ENCODE data around the gene TRAPPC2.

DNA sequence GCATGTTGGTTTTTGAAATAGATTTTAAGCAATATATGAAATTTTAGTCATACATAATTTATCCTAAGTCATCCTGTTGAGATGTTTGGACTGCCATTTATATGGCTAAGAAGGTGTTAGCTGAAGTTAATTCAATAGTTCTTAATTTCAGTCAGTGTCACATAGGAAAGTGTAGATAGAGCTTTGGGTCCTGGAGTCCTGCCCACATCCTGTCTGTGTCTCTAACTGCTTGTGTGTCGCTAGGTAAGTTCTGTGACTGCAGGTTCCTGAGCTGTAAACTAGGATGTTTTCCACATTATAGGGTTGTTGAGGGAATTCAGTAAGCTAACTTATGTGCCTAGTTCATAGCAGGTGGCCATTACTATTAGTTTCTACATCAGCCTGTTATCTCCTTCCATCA is 20.8 kb upstream of the TRAPPC2 start:
- TF ChIP-seq TCF7L2 (IDR thresholded peaks at IDR 0.05; ENCODE audit: low read depth, low read length), result no peak
- TF ChIP-seq, protein P1, sequence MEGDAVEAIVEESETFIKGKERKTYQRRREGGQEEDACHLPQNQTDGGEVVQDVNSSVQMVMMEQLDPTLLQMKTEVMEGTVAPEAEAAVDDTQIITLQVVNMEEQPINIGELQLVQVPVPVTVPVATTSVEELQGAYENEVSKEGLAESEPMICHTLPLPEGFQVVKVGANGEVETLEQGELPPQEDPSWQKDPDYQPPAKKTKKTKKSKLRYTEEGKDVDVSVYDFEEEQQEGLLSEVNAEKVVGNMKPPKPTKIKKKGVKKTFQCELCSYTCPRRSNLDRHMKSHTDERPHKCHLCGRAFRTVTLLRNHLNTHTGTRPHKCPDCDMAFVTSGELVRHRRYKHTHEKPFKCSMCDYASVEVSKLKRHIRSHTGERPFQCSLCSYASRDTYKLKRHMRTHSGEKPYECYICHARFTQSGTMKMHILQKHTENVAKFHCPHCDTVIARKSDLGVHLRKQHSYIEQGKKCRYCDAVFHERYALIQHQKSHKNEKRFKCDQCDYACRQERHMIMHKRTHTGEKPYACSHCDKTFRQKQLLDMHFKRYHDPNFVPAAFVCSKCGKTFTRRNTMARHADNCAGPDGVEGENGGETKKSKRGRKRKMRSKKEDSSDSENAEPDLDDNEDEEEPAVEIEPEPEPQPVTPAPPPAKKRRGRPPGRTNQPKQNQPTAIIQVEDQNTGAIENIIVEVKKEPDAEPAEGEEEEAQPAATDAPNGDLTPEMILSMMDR (IDR thresholded peaks at IDR 0.05), result no peak
- no peak for TF ChIP-seq POLR2AphosphoS5 (IDR thresholded peaks at IDR 0.05; ENCODE audit: low read depth, low read length)
- TF ChIP-seq SIN3A (IDR thresholded peaks at IDR 0.05; ENCODE audit: borderline replicate concordance, insufficient read depth, low read depth, low read length), result no peak
- TF ChIP-seq, protein P2, sequence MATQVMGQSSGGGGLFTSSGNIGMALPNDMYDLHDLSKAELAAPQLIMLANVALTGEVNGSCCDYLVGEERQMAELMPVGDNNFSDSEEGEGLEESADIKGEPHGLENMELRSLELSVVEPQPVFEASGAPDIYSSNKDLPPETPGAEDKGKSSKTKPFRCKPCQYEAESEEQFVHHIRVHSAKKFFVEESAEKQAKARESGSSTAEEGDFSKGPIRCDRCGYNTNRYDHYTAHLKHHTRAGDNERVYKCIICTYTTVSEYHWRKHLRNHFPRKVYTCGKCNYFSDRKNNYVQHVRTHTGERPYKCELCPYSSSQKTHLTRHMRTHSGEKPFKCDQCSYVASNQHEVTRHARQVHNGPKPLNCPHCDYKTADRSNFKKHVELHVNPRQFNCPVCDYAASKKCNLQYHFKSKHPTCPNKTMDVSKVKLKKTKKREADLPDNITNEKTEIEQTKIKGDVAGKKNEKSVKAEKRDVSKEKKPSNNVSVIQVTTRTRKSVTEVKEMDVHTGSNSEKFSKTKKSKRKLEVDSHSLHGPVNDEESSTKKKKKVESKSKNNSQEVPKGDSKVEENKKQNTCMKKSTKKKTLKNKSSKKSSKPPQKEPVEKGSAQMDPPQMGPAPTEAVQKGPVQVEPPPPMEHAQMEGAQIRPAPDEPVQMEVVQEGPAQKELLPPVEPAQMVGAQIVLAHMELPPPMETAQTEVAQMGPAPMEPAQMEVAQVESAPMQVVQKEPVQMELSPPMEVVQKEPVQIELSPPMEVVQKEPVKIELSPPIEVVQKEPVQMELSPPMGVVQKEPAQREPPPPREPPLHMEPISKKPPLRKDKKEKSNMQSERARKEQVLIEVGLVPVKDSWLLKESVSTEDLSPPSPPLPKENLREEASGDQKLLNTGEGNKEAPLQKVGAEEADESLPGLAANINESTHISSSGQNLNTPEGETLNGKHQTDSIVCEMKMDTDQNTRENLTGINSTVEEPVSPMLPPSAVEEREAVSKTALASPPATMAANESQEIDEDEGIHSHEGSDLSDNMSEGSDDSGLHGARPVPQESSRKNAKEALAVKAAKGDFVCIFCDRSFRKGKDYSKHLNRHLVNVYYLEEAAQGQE (IDR thresholded peaks at IDR 0.05; ENCODE audit: insufficient read depth in 1 of 2, low read depth in 2 of 2, low read length in 1 of 2), result no peak

All from Panc1 (cell line).